B cell (primary cell): Measurements from ENCODE around the gene MILR1.

ENCODE experiments used
- EZH2 ChIP-seq: IDR thresholded peaks from 2 replicates; pipeline ENCODE4 v1.6.1; 2012; ENCODE audit warnings: borderline replicate concordance, low read depth, mild to moderate bottlenecking, moderate library complexity, low read length; ENCODE audit not compliant: insufficient read depth, poor library complexity, severe bottlenecking
- TF ChIP-seq, protein P1 (sequence below): fragments of 200-600 bp; IDR thresholded peaks from one replicate; pipeline ENCODE4 v1.8.0; 2022; ENCODE audit warnings: antibody characterized with exemption, mild to moderate bottlenecking

- TF ChIP-seq, protein P1, sequence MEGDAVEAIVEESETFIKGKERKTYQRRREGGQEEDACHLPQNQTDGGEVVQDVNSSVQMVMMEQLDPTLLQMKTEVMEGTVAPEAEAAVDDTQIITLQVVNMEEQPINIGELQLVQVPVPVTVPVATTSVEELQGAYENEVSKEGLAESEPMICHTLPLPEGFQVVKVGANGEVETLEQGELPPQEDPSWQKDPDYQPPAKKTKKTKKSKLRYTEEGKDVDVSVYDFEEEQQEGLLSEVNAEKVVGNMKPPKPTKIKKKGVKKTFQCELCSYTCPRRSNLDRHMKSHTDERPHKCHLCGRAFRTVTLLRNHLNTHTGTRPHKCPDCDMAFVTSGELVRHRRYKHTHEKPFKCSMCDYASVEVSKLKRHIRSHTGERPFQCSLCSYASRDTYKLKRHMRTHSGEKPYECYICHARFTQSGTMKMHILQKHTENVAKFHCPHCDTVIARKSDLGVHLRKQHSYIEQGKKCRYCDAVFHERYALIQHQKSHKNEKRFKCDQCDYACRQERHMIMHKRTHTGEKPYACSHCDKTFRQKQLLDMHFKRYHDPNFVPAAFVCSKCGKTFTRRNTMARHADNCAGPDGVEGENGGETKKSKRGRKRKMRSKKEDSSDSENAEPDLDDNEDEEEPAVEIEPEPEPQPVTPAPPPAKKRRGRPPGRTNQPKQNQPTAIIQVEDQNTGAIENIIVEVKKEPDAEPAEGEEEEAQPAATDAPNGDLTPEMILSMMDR: no peak
- no peak for TF ChIP-seq EZH2
Observed at GRCh38 chr17:64401941-64402340, 47.0 kb upstream of the MILR1 start.
